HepG2 (cell line): ENCODE data around the gene ALS2. TPM values are rescaled to one million over a fixed set of nuclear protein-coding genes. Genes with fewer than 3 reads are reported as not detected.

Source experiments
- CBX5 ChIP-seq: sonication (generic); formaldehyde crosslinking; IDR thresholded peaks from 2 replicates; pipeline ENCODE4 v1.4.0; 2020; ENCODE audit warnings: missing genetic modification reagents, borderline replicate concordance
- ERF ChIP-seq: IDR thresholded peaks from 2 replicates; pipeline ENCODE4 v1.6.1; 2018; ENCODE audit warnings: missing biosample characterization, missing genetic modification reagents
- GATAD1 ChIP-seq: IDR thresholded peaks from 2 replicates; pipeline ENCODE4 v1.6.1; 2016; ENCODE audit warnings: missing genetic modification reagents, missing compliant biosample characterization
- GMEB1 ChIP-seq: sonication (generic); formaldehyde crosslinking; IDR thresholded peaks from 2 replicates; pipeline ENCODE4 v1.5.1; 2020; ENCODE audit warnings: missing genetic modification reagents, mild to moderate bottlenecking, borderline replicate concordance
- GRHL1 ChIP-seq: sonication (generic); formaldehyde crosslinking; conservative IDR thresholded peaks from 2 replicates; pipeline ENCODE4 v1.8.0; 2022; ENCODE audit warnings: missing genetic modification reagents
- HBP1 ChIP-seq: IDR thresholded peaks from 2 replicates; pipeline ENCODE4 v1.6.1; 2016; ENCODE audit warnings: low read depth, control low read depth
- KAT2B ChIP-seq: fragments of 150-350 bp; IDR thresholded peaks from 2 replicates; pipeline ENCODE4 v1.6.1; 2014; ENCODE audit warnings: low read depth, low read length, borderline replicate concordance
- MTA3 ChIP-seq: sonication (generic); formaldehyde crosslinking; IDR thresholded peaks from 2 replicates; pipeline ENCODE4 v1.4.0; 2020; ENCODE audit warnings: missing genetic modification reagents
- NBN ChIP-seq: fragments of 450-650 bp; conservative IDR thresholded peaks from 2 replicates; pipeline ENCODE4 v1.6.1; 2017
- NCOA2 ChIP-seq: sonication (generic); formaldehyde crosslinking; IDR thresholded peaks from 2 replicates; pipeline ENCODE4 v1.8.0; 2022; ENCODE audit warnings: inconsistent platforms
- PHF8 ChIP-seq: sonication (generic); formaldehyde crosslinking; IDR thresholded peaks from 2 replicates; pipeline ENCODE4 v1.5.0; 2020; ENCODE audit warnings: missing genetic modification reagents
- RFX3 ChIP-seq: IDR thresholded peaks from 2 replicates; pipeline ENCODE4 v1.6.1; 2016; ENCODE audit warnings: missing biosample characterization, missing genetic modification reagents
- RORA ChIP-seq: sonication (generic); formaldehyde crosslinking; IDR thresholded peaks from 2 replicates; pipeline ENCODE4 v1.5.0; 2020; ENCODE audit warnings: mild to moderate bottlenecking, missing genetic modification reagents, moderate library complexity
- SP2 ChIP-seq: sonication (generic); formaldehyde crosslinking; IDR thresholded peaks from 2 replicates; pipeline ENCODE4 v1.5.1; 2020; ENCODE audit warnings: mild to moderate bottlenecking, missing genetic modification reagents
- ZBTB20 ChIP-seq: sonication (generic); formaldehyde crosslinking; IDR thresholded peaks from 2 replicates; pipeline ENCODE4 v1.8.1; 2023; ENCODE audit warnings: missing genetic modification reagents, low read depth, mild to moderate bottlenecking, borderline replicate concordance
- ZNF12 ChIP-seq: sonication (generic); formaldehyde crosslinking; IDR thresholded peaks from 2 replicates; pipeline ENCODE4 v1.5.0; 2020; ENCODE audit warnings: missing genetic modification reagents
- ZNF17 ChIP-seq: sonication (generic); formaldehyde crosslinking; IDR thresholded peaks from 2 replicates; pipeline ENCODE4 v1.5.0; 2020; ENCODE audit warnings: mild to moderate bottlenecking, missing genetic modification reagents
- ZNF235 ChIP-seq: sonication (generic); formaldehyde crosslinking; IDR thresholded peaks from 2 replicates; pipeline ENCODE4 v1.8.1; 2023; ENCODE audit warnings: mild to moderate bottlenecking, missing genetic modification reagents, borderline replicate concordance
- ZNF543 ChIP-seq: sonication (generic); formaldehyde crosslinking; IDR thresholded peaks from 2 replicates; pipeline ENCODE4 v1.4.0; 2020; ENCODE audit warnings: mild to moderate bottlenecking, missing genetic modification reagents
- ZNF550 ChIP-seq: sonication (generic); formaldehyde crosslinking; IDR thresholded peaks from 2 replicates; pipeline ENCODE4 v1.4.0; 2020; ENCODE audit warnings: mild to moderate bottlenecking, missing genetic modification reagents, borderline replicate concordance
- ZNF607 ChIP-seq: sonication (generic); formaldehyde crosslinking; IDR thresholded peaks from 2 replicates; pipeline ENCODE4 v1.5.1; 2020; ENCODE audit warnings: missing genetic modification reagents, mild to moderate bottlenecking, borderline replicate concordance
- ZNF619 ChIP-seq: sonication (generic); formaldehyde crosslinking; IDR thresholded peaks from 2 replicates; pipeline ENCODE4 v1.4.0; 2020; ENCODE audit warnings: mild to moderate bottlenecking, missing genetic modification reagents
- ZNF7 ChIP-seq: IDR thresholded peaks from 2 replicates; pipeline ENCODE4 v1.6.1; 2016; ENCODE audit warnings: missing biosample characterization, missing genetic modification reagents
- polyA plus RNA-seq, 8 experiments: library from polyadenylated mRNA; depleted of rRNA in 3 of 8; stranded (reverse) in 7 of 8; unstranded in 1 of 8; fragments of >200 nt; fragmentation: Illumina TruSeq in 4 of 8; extraction: Trizol in 4 of 8; gene quantifications; 2 replicates each; pipeline versions ENCODE4 v1.2.1 to v1.2.3, GENCODE V29; 2011 to 2016; ENCODE audit warnings: low read depth in 4 of 8, missing spikeins in 1 of 8, mixed read lengths in 1 of 8; ENCODE audit not compliant: insufficient read depth in 1 of 8
- total RNA-seq, 5 experiments: library from RNA; depleted of rRNA; stranded (reverse); fragments of >200 nt; fragmentation: Illumina TruSeq; extraction: Trizol; gene quantifications; 2 replicates each; pipeline ENCODE4 v1.2.3, GENCODE V29; 2016; ENCODE audit warnings: low read depth in 1 of 5
- TF ChIP-seq, protein P1 (sequence below): sonication (generic); formaldehyde crosslinking; IDR thresholded peaks from 2 replicates; pipeline ENCODE4 v1.8.0; 2022; ENCODE audit warnings: mild to moderate bottlenecking, missing genetic modification reagents; ENCODE audit not compliant: insufficient replicate concordance

ALS2 gene
- total and polyA plus RNA-seq, 2 of the 13 experiments (the other 11 are each of a cell fraction or from before 2014, with no cell fraction given): 12.7 to 19.3 TPM

GRCh38 chr2:201780674-201781493 is at the start of gene ALS2 (continued):
- TF ChIP-seq ZNF543 (CRISPR knock-in tag) (peak; percentile 73; the same call in 1 of the 2 replicates), ZNF235 (CRISPR knock-in tag) (peak; percentile 54; the same call in 1 of the 2 replicates), GMEB1 (CRISPR knock-in tag) (peak; percentile 51; the same call in 1 of the 2 replicates), GRHL1 (CRISPR knock-in tag) (no peak), CBX5 (CRISPR knock-in tag) (peak; percentile 34; the same call in 1 of the 2 replicates), SP2 (CRISPR knock-in tag) (no peak; the same call in 1 of the 2 replicates), ZBTB20 (CRISPR knock-in tag) (peak; percentile 81; the same call in 1 of the 2 replicates), MTA3 (no peak), GATAD1 (CRISPR knock-in tag) (peak; percentile 93), ZNF12 (CRISPR knock-in tag) (0 out of 2 replicates have a peak, but pooled peaks have one; percentile 12), PHF8 (CRISPR knock-in tag) (peak; percentile 93), ERF (no peak; the same call in 1 of the 2 replicates), ZNF7 (CRISPR knock-in tag) (peak; percentile 25; the same call in 1 of the 2 replicates), ZNF550 (no peak), ZNF607 (CRISPR knock-in tag) (peak; percentile 93), ZNF619 (CRISPR knock-in tag) (peak; percentile 60; the same call in 1 of the 2 replicates), HBP1 (peak; percentile 80), RFX3 (CRISPR knock-in tag) (peak; percentile 94), ZNF17 (CRISPR knock-in tag) (no peak), KAT2B (no peak), RORA (CRISPR knock-in tag) (no peak), NBN (no peak), NCOA2 (CRISPR knock-in tag) (no peak)
- TF ChIP-seq, protein P1, sequence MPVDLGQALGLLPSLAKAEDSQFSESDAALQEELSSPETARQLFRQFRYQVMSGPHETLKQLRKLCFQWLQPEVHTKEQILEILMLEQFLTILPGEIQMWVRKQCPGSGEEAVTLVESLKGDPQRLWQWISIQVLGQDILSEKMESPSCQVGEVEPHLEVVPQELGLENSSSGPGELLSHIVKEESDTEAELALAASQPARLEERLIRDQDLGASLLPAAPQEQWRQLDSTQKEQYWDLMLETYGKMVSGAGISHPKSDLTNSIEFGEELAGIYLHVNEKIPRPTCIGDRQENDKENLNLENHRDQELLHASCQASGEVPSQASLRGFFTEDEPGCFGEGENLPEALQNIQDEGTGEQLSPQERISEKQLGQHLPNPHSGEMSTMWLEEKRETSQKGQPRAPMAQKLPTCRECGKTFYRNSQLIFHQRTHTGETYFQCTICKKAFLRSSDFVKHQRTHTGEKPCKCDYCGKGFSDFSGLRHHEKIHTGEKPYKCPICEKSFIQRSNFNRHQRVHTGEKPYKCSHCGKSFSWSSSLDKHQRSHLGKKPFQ (CRISPR knock-in tag): peak; percentile 48
